Glomerular visceral epithelial cell (primary cell): Measurements from ENCODE around the gene RAVER2.
"Not testable (repeated sequence)": the region's sequence is repeated elsewhere in the genome, so short reads cannot be mapped to it uniquely, and the experiment has no call there.

Experiments used
- DNase-seq: peaks from one replicate; pipeline ENCODE4 v3.0.0-alpha.2; 2016; ENCODE audit errors: extremely low spot score

RAVER2 gene

GRCh38 chr1:64814427-64814826, 69.6 kb downstream of the RAVER2 start:
- DNase-seq: no peak

GRCh38 chr1:64817364-64817763, 72.5 kb downstream of the RAVER2 start:
- not testable (repeated sequence) for DNase-seq

GRCh38 chr1:64820572-64820971, 75.7 kb downstream of the RAVER2 start:
- DNase-seq: not testable (repeated sequence)

- no peak for DNase-seq
Observed at GRCh38 chr1:64822621-64823020, 77.7 kb downstream of the RAVER2 start.

- DNase-seq: peak; percentile 73
Observed at GRCh38 chr1:64823691-64824476, 79.0 kb downstream of the RAVER2 start.

- no peak for DNase-seq
Observed at GRCh38 chr1:64826991-64827390, 82.1 kb downstream of the RAVER2 start.

GRCh38 chr1:64828829-64829228, 84.0 kb downstream of the RAVER2 start:
- DNase-seq: no peak

GRCh38 chr1:64829411-64830029, 84.6 kb downstream of the RAVER2 start:
- no peak for DNase-seq

GRCh38 chr1:64830030-64830651, 85.3 kb downstream of the RAVER2 start:
- no peak for DNase-seq

GRCh38 chr1:64834734-64835133, 89.9 kb downstream of the RAVER2 start:
- DNase-seq: peak; percentile 32

GRCh38 chr1:64836802-64837201, 91.9 kb downstream of the RAVER2 start:
- no peak for DNase-seq

GRCh38 chr1:64838486-64838885, 93.6 kb downstream of the RAVER2 start:
- DNase-seq: no peak

GRCh38 chr1:64839261-64839660, 94.4 kb downstream of the RAVER2 start:
- DNase-seq: no peak

GRCh38 chr1:64839732-64840405, 95.0 kb downstream of the RAVER2 start:
- no peak for DNase-seq

GRCh38 chr1:64841330-64842065, 96.6 kb downstream of the RAVER2 start:
- DNase-seq: no peak

- no peak for DNase-seq
Observed at GRCh38 chr1:64842224-64842623, 97.3 kb downstream of the RAVER2 start.

- no peak for DNase-seq
Observed at GRCh38 chr1:64843675-64844074, 98.8 kb downstream of the RAVER2 start.

- no peak for DNase-seq
Observed at GRCh38 chr1:64844175-64844574, 99.3 kb downstream of the RAVER2 start.

GRCh38 chr1:64844609-64845008, 99.7 kb downstream of the RAVER2 start:
- DNase-seq: no peak

- DNase-seq: no peak
Observed at GRCh38 chr1:64845831-64846425, 101.1 kb downstream of the RAVER2 start.
